ENCODE measurements around the gene ADIPOQ.

ADIPOQ gene

DNA sequence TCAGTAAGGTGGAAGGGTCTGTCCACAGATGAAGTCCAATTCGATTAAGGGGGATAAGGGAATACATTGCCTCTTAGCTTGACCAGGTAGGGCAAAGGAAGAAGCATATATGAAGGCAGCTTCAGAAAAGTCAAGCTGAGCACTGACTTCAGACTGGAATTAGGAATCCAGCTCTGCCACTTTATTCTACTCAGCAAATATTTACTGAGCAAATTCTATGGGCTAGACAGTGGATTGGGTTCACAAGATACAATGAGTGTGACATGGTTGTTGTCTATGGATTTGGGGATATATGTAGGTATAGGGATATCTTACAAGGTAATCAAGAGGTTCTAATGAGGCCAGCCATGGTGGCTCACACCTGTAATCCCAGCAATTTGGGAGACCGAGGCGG is 526 bp downstream of the ADIPOQ start:
- H3K4me3 ChIP-seq (replicated peaks; ENCODE audit: insufficient read depth, low read length), result no peak overlapping the region
- DNase-seq (ENCODE audit: low read depth in 1 of 2, low spot score in 1 of 2), result no peak
- no peaks in the 10 kb centered on the region for H3K27me3 ChIP-seq (ENCODE audit: insufficient read depth, poor library complexity, severe bottlenecking)
- H3K27ac ChIP-seq (replicated peaks), result no peak overlapping the region
- TF ChIP-seq SPI1 (IDR thresholded peaks at IDR 0.05; ENCODE audit: borderline replicate concordance, low read depth) (no peak), GABPA (IDR thresholded peaks at IDR 0.05; ENCODE audit: low read depth) (no peak)

- no peak overlapping the region for H3K27ac ChIP-seq (replicated peaks)
- no peak overlapping the region for H3K4me3 ChIP-seq (replicated peaks; ENCODE audit: insufficient read depth, low read length)
- no peaks in the 10 kb centered on the region for H3K27me3 ChIP-seq (ENCODE audit: insufficient read depth, poor library complexity, severe bottlenecking)
- DNase-seq (ENCODE audit: low read depth in 1 of 2, low spot score in 1 of 2), result no peak
- TF ChIP-seq POLR2AphosphoS5 (IDR thresholded peaks at IDR 0.05; ENCODE audit: low read depth), result no peak
- no peak for TF ChIP-seq GABPA (IDR thresholded peaks at IDR 0.05; ENCODE audit: low read depth)
- no peak for TF ChIP-seq SPI1 (IDR thresholded peaks at IDR 0.05; ENCODE audit: borderline replicate concordance, low read depth)
- TF ChIP-seq REST (IDR thresholded peaks at IDR 0.05; ENCODE audit: insufficient replicate concordance, low read depth), result no peak
- TF ChIP-seq, protein P1, sequence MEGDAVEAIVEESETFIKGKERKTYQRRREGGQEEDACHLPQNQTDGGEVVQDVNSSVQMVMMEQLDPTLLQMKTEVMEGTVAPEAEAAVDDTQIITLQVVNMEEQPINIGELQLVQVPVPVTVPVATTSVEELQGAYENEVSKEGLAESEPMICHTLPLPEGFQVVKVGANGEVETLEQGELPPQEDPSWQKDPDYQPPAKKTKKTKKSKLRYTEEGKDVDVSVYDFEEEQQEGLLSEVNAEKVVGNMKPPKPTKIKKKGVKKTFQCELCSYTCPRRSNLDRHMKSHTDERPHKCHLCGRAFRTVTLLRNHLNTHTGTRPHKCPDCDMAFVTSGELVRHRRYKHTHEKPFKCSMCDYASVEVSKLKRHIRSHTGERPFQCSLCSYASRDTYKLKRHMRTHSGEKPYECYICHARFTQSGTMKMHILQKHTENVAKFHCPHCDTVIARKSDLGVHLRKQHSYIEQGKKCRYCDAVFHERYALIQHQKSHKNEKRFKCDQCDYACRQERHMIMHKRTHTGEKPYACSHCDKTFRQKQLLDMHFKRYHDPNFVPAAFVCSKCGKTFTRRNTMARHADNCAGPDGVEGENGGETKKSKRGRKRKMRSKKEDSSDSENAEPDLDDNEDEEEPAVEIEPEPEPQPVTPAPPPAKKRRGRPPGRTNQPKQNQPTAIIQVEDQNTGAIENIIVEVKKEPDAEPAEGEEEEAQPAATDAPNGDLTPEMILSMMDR (IDR thresholded peaks at IDR 0.05; ENCODE audit: insufficient read depth, low read length), result no peak
These were observed 2.4 kb downstream of the ADIPOQ start for GRCh38 chr3:186844908-186845307.

GRCh38 chr3:186845756-186846155 is 3.2 kb downstream of the ADIPOQ start:
- Histone ChIP-seq H3K4me3 (replicated peaks; ENCODE audit: insufficient read depth, low read length) (no peak overlapping the region), H3K27ac (replicated peaks) (no peak overlapping the region), H3K27me3 (ENCODE audit: insufficient read depth, poor library complexity, severe bottlenecking) (no peaks in the 10 kb centered on the region)
- DNase-seq (ENCODE audit: low read depth in 1 of 2, low spot score in 1 of 2), result no peak
- TF ChIP-seq, protein P1 (IDR thresholded peaks at IDR 0.05; ENCODE audit: insufficient read depth, low read length), result no peak
- TF ChIP-seq REST (IDR thresholded peaks at IDR 0.05; ENCODE audit: insufficient replicate concordance, low read depth), result no peak
- no peak for TF ChIP-seq POLR2AphosphoS5 (IDR thresholded peaks at IDR 0.05; ENCODE audit: low read depth)
- TF ChIP-seq SPI1 (IDR thresholded peaks at IDR 0.05; ENCODE audit: borderline replicate concordance, low read depth), result no peak
- TF ChIP-seq GABPA (IDR thresholded peaks at IDR 0.05; ENCODE audit: low read depth), result no peak

- Histone ChIP-seq H3K4me3 (replicated peaks; ENCODE audit: insufficient read depth, low read length) (no peak overlapping the region), H3K27ac (replicated peaks) (no peak overlapping the region), H3K27me3 (ENCODE audit: insufficient read depth, poor library complexity, severe bottlenecking) (no peaks in the 10 kb centered on the region)
- TF ChIP-seq, protein P1 (IDR thresholded peaks at IDR 0.05; ENCODE audit: insufficient read depth, low read length), result no peak
- TF ChIP-seq SPI1 (IDR thresholded peaks at IDR 0.05; ENCODE audit: borderline replicate concordance, low read depth) (no peak), GABPA (IDR thresholded peaks at IDR 0.05; ENCODE audit: low read depth) (no peak), REST (IDR thresholded peaks at IDR 0.05; ENCODE audit: insufficient replicate concordance, low read depth) (no peak), POLR2AphosphoS5 (IDR thresholded peaks at IDR 0.05; ENCODE audit: low read depth) (no peak)
- no peak for DNase-seq (ENCODE audit: low read depth in 1 of 2, low spot score in 1 of 2)
These were observed 4.9 kb downstream of the ADIPOQ start for GRCh38 chr3:186847437-186847836.

All from HL-60 (cell line).